Measurements from ENCODE around the gene NOS1AP. TPM values are rescaled to one million over a fixed set of nuclear protein-coding genes. Genes with fewer than 3 reads are reported as not detected.

NOS1AP gene
- total RNA-seq = under 0.01 TPM in 1 of 2 replicates, not detected in the other

DNA sequence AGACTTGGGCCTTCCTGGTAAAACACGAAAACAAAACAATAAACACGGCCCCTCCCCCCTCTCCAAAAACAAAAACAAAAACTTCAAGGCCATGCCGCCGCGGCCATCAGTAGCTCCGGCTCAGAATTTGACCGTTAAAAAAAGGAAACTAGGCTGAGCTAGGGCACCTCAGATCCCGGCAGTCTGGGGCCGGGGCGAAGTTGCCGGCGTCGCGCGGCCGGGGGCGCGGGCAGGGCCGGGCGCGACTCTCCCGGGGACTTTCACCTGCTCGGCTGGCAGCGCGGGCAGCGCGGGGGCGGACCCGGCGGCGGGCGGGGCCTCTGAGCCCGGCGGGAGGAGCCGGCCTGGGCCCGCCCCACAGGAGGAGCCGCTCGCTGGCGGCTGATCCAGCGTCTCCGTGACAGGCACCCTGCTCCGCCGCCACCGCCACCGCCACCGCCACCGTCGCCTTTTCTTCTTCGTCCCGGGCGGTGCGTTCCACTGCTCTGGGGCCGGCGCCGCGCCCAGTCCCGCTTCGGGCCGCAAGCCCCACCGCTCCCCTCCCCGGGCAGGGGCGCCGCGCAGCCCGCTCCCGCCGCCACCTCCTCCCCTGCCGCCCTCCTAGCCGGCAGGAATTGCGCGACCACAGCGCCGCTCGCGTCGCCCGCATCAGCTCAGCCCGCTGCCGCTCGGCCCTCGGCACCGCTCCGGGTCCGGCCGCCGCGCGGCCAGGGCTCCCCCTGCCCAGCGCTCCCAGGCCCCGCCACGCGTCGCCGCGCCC lies at the start of gene NOS1AP:
NOS1AP (plus strand) TSS at position 358 of the 760 bp plus-strand sequence. CDS start 487 bp downstream, outside the sequence.

DNA sequence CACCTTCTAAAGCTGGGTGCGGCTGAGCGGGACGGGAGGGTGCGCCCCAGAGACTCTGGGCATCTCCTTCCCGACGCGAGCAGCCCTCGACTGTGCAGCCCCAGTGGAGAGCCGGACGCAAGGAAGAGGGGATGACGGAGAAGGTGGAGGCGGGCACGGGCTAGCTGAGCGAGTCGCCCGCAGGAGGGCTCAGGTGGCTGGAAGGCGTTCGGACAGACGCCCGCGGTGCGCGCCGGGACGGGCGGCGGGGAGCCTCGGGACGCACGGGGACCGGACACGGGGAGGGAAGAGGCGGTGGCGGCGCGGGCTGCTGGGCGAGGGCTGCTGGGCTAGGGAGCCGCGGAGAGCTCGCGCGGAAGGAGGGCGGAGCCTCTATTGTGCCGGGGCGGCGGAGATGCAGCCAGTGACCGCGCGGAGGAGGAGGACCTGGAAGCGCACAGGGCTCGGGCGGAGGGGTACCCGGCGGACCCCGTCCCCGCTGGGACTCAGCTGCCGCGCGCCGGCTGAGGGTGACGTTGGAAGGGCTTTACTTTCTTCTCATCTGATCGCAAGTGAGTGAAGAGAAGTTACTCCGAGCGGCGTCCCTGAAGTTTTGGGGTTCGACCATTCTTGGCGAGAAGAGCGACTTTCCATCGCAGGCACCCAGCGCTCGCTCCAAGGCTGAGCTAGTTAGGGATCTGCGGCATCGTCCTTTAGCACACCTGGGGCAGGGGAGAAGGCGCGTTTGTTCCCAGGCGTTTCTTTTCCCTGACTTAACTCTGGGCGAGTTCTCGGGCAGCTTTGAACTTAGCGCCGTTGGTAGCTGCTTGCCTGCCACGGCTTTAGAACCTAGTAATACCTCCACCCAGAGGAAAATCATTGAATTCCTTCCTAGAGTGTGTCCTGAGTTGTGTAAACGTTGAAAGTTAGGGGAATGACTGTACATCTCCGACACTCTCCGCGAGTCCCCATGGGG lies 45.7 kb upstream of the NOS1AP start, which contains the start of gene OLFML2B:
OLFML2B (minus strand) TSS at position 323 of the 955 bp plus-strand sequence. CDS start 439 bp downstream, outside the sequence.

DNA sequence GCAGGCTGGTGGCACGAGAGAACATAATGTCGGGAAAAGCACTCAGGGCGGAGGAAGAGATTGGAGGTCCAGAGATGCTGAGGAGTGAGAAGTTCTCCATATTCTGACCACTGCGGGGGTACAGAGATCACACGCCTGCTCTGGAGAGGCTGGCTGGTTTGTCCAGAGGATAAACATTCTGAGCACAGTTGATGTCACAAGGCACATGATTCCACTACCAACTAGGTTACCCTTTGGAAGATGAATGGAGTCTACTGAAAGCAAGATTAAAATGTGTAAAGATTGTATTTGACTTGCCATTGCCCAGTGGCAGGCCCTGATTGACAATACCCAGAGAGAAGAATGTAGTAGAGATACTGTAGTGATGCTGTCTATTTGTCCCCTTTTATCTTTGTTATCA lies 307.2 kb downstream of the NOS1AP start, which contains the start of gene SPATA46:
SPATA46 (minus strand) TSS at position 164 of the 400 bp plus-strand sequence; CDS start at position 100, 64 bp downstream.

DNA sequence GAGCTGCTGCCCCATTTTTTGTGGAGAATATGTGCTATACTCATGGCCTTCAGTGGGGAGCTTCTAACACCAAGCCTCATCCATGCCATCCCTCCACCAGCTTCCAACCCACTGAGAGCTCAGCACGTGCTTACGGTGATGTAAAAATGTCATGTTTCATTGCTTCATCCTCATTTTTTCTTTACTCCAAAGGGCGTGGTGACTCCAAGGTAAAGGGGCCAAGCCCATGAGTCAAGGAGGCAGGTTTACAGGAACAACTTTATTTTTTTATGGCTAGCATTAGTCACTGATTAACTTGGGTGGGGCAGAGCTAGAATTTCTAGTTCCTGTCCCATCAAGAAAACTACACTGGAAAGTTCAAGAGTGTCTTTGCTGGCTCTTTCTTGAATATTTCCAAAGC lies 311.9 kb downstream of the NOS1AP start, which contains the start of gene C1orf226:
C1orf226 (plus strand) TSS at position 346 of the 400 bp plus-strand sequence. CDS start 174 bp downstream, outside the sequence.

DNA sequence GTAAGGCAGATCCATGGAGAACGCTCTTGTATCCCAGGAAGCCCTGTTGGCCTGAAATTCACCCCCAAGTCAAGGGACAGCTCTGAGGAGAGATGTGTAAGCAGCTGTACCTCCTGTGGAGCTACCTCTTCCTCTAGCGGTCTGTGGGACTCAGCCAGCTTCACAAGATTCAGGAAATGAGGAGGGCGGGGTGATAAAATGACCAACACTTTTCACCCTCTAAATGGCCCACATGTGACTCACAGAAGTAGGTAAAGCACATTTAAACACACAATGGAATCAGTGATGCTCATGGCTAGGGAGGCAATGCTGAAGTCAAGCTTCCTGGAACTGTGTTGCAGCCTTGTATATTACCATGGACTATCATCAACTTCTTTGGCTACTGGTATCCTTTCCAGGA lies 342.5 kb downstream of the NOS1AP start, which contains the start of gene SH2D1B:
SH2D1B (minus strand) TSS at position 135 of the 400 bp plus-strand sequence; CDS start at position 15, 120 bp downstream.

Other genes starting within 250 kb of the NOS1AP start
- 0.09 and 0.22 TPM in 2 replicates for gene OLFML2B, start 45.8 kb upstream of the NOS1AP start, total RNA-seq